ENCODE data around the gene YY1AP1.
"Not testable (repeated sequence)": the region's sequence is repeated elsewhere in the genome, so short reads cannot be mapped to it uniquely, and the experiment has no call there.

The YY1AP1 gene

DNA sequence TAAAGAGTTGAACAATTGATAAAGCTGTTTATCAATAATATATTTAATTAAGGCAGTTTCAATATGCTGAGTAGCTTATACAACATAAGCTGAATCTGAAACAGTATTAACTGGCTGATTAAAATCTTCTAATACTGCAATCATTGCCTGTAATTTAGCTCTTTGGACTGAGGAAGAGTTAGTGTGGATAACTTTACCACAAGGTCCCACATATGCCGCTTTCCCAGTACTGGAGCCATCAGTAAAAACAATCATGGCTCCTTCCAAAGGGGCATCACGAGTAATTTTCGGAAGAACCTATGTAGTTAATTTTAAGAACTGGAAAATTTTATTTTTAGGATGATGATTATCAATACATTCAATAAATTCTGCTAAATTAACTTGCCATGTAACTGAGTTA, 7.0 kb upstream of the YY1AP1 start:
- no peak for DNase-seq

DNA sequence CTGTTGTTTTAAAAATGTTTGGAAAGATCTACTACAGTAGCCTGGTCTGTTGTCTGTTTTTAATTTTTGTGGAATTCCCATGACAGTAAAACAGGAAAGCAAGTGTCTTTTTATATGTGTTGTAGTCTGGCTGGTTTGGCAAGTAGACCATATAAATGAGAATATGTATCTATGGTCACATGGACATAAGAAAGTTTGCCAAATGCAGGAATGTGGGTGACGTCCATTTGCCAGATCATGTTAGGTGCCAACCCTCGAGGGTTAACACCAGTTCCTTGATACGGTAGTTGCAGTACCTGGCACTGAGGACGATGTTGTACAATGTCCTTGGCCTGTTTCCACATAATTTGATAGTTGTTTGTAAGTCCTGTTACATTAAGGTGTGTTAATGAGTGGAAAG, 6.5 kb upstream of the YY1AP1 start:
- DNase-seq, result no peak

DNA sequence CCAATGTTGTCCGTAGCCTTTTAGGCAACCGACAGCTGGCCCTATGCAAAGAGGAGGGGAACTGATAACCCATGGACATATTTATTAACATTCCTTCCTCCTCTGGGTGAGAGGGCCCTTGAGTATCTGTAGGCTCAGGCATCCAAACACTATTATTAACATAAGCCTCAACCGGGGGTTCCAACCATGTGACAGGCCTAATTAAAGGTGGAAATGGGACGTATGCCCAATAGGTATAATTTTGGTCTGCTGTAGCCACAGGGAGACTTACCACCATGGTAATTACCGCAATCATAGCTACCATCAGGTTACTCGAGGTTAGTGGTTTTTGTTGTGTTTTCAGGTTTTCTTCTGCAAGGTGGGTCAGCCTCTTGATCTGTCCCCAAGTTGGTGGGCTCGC, 5.6 kb upstream of the YY1AP1 start:
- no peak for DNase-seq

DNA sequence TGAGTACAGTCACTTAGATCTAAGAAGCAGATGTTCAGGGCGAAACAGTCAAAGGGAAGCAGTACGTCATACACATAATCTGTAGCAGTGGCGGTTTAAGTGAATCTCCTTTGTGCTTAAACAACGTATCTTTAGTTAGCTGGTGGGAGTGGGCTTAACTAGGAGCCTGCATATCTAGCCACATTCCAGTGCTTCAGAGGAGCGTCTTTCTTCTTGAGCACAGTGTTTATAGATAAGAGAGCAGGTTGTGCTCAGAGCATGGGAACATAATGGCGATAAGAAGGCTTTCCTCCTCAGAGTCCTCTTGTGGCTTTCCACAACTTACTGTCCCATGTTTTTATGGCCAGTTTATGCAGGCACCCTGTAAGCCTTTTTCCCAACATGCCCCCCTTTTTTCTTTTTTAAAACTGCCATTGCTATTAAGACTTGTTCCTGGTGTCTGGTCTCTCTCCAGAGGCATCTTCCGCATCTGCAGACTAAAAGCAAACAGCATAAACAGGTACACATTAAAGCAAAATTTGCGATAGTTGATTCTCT, 3.5 kb upstream of the YY1AP1 start:
- no peak for DNase-seq

DNA sequence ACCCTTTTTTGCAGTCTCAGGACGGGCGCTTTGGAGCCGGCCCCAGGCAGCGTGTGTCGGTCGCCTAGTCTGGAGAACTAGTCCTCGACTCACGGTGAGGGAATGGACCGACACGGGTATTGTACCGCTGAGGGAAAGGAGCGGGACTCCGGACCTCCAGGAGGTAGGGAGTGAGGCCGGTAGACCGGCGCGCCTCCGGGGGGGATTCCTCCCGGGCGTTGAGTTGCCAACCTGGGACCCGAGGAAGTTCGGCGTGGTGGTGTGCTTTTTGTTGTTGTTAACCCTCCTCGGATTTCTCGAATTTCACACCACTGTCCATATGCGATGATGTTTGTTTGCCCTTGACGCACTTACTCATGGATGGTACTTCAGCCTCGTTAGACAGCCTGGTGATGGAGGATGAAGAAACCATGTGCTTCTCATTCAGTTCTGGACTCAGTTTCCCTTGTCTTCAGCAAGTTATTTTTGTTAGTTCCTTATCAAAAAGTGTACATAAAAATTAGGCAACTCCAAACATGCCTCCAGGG, 570 bp upstream of the YY1AP1 start, which contains the start of gene DAP3:
DAP3 (plus strand) TSS at position 11 of the 527 bp plus-strand sequence. CDS start 20,689 bp downstream, outside the sequence.
- DNase-seq, result not testable (repeated sequence)

DNA sequence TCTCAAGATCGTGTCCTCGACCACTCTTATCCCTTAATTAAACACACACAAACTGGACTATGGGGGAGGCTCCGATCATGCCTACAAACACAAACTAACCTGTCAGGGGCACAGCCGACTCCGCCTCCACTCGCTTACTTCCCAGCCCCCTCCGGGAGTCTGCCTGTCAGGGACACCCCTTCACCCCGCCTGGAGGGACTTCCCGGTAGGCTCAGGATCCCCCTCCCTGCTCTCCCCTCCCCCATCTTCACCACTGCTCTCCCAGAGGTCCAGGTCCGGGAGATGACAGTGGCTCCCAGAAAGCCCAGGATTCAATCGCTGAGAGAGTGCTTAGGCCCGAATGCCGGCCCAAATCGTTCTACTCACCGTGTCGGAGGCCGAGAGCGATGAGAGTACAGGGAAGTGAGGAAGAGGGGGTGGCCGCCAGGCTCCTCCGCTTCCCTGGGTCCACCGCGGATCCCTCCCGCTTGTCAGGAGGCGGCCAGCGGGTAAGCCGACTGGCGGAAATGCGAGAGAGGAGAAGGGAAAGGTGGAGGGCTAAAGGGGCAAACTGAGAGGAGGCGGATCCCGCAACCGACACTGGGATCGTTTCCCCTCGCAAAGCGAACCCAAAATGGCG, 760 bp downstream of the YY1AP1 start:
- DNase-seq, result not testable (repeated sequence)

DNA sequence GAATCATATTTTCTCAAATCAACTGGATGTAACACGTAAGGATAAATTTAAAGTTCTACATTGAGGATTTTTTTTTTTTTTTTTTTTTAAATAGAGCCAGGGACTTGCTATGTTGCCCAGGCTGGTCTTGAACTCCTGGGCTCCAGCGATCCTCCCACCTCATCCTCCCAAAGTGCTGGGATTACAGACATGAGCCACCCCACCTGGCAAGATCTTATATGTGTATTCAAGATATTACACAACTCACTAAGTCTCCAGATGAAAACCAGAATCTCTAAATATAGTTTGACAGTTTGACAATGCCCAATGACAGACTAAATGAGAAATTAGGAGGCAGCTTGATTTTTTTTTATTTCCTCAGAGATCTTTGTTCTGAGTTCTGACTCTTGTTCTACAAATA, 6.8 kb downstream of the YY1AP1 start:
- DNase-seq, result no peak

DNA sequence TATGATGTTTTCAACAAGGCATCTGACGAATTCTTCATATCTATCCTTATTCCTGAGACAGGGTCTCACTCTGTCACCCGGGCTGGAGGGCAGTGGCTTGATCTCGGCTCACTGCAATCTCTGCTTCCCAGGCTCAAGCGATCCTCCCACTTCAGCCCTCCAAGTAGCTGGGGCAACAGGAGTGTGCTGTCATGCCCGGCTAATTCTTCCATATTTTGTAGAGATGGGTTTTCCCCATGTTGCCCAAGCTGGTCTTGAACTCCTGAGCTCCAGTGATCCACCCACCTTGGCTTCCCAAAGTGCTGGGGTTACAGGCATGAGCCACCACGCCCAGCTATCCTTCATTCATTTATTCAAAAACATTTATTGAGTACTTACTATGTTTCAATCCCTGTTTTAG, 8.0 kb downstream of the YY1AP1 start:
- no peak for DNase-seq

DNA sequence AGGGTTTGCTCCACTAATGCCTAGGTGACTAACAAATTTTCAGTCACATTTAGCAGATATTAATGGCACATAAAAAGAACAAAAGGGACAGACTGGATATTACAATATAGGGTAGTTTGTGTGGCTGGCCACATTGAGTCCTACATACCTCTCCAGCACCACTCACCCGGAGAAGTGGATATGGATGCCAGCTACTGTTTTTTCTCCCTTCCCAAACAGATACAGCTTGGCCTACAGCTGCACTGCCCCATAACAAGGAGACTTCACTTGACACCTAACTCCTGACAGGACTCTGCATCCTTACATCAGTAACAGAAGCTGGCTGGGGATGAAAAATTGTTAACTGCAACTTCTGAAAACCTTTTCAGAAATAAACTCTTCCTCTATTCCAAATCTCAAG, 9.6 kb downstream of the YY1AP1 start:
- not testable (repeated sequence) for DNase-seq

DNA sequence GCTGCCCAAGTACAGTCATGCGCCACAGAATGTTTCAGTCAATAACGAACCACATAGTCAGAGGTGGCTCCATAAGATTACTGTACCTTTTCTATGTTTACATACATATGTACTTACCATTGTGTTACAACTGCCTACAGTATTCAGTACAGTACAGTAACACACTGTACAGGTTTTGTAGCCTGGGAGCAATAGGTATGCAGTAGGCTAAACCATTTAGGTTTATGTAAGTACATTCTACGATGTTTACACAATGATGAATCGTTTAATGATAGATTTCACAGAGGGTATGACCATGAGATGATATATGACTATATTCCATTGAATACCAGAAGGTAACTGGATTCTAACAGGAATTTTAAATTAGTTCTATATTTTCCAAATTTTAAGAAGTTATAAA, 10.5 kb downstream of the YY1AP1 start:
- no peak for DNase-seq

DNA sequence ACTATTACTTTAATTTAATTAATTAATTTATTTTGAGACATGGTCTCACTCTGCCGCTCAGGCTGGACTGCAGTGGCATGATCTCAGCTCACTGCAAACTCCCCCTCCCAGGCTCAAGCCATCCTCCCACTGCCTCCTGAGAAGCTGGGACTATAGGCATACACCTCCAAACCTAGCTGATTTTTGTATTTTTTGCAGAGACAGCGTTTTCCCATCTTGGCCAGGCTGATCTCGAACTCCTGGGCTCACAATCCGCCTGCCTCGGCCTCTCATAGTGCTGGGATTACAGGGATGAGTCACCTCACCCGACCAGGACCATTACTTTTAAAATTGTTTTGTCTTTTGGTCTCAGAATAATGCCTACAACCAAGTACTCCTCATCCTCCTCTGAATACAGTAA, 15.6 kb downstream of the YY1AP1 start:
- no peak for DNase-seq

DNA sequence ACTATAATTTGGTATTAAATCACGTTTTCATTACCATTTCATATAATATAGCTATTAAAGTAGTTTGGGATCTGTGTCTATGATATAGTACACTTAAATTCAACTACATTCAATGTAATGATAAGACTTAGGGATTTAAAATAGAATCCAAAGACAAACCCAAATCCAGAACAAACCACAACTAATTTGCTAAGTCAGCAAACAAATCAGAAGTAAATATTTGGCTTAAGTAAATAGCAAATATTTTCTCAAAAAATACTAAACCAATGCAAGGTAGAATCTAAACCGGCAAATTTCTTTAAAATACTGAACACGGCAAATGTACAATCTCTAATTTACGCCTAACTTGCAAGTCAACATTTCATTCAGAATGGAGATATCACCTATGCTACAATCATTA, 16.8 kb downstream of the YY1AP1 start:
- DNase-seq, result no peak

DNA sequence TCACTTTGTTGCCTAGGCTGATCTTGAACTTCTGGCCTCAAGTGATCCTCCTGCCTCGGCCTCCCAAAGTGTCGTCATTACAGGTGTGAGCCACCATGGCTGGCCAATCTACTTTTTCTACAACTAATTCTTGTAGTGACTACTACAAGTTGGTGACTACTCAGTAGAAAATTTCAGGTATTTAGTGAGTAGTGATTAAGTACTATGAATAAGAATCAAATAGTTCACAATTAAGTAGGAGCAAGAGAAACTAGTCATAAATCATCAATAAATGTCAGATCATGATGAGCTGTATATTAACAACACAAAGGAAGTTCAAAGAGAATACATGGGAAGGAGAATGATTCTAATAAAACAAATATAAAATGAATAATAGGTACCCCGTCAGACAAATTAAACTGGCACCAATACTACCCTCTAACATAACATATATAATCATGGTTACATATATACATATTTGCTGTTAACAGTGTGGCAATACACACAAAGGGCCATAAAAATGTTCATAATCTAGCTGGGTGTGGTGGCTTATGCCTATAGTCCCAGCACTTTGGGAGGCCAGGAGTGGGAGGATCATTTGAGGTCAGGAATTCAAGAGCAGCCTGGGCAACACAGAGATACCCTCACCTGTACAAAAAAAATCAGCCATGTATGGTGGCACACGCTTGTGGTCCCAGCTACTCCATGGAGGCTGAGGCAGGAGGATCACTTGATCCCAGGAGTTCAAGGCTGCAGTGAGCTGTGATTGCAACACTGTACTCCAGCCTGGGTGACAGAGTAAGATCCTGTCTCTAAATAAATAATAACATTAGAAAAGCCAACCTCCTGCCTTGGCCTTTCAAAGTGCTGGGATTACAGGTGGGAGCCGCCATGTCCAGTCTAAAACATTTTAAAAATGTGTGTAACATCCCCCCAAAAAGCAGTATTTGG, 19.1 kb downstream of the YY1AP1 start:
- DNase-seq, result no peak

DNA sequence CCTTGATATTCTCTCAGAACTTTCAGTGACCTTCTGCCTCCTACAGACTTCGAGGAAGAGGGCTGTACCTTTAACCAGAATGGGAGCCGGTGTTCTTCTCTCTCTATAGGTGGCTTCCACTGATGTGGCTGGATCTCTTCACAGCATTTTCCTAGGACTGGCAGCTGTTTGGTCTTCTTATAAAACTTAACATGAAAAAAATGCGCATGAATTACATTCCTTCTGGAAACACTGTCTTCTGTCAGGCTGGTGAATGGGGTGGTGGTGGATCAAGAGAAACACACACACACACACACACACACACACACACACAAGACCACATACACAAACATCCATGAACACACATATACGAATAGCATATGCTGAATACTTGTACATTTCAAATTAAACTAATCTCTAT, 27.3 kb downstream of the YY1AP1 start:
- DNase-seq, result not testable (repeated sequence)

DNA sequence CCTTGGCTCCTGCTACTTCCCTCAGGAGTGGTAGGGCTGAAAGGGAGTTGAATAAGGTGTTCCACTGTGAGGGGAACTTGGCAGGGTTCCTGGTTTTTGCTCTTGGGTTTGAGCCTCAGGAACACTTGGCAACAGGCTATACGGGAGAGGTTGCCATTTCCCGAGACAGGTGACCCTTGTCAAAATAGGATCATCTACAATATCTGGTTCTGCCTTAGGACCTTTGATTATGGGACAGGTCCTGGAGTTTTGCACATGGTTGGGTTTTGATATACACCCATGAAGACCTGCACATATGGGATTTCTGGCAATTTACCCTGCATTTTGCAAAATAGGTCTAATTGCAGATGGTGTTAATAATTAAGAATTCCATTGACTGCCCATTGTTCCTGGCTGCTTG, 31.1 kb downstream of the YY1AP1 start:
- no peak for DNase-seq

DNA sequence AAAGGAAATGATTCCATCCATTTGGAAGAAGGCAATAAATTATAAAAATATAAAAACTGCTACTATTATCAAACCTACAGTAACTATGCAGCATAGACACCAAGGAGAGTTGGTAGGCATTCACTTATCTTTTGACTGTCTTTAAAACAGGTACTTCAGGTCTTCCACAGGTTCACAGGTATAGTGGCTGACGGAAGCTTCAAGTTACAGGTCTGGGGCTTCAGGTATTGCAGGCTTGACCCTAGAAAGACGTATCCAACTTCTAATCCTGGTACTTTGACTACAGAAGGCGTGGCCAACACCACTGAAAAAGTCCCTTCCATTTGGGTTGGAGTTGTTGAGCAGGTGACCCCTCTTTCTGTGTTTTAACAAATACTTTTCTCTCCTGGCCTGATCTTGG, 35.6 kb downstream of the YY1AP1 start:
- no peak for DNase-seq

DNA sequence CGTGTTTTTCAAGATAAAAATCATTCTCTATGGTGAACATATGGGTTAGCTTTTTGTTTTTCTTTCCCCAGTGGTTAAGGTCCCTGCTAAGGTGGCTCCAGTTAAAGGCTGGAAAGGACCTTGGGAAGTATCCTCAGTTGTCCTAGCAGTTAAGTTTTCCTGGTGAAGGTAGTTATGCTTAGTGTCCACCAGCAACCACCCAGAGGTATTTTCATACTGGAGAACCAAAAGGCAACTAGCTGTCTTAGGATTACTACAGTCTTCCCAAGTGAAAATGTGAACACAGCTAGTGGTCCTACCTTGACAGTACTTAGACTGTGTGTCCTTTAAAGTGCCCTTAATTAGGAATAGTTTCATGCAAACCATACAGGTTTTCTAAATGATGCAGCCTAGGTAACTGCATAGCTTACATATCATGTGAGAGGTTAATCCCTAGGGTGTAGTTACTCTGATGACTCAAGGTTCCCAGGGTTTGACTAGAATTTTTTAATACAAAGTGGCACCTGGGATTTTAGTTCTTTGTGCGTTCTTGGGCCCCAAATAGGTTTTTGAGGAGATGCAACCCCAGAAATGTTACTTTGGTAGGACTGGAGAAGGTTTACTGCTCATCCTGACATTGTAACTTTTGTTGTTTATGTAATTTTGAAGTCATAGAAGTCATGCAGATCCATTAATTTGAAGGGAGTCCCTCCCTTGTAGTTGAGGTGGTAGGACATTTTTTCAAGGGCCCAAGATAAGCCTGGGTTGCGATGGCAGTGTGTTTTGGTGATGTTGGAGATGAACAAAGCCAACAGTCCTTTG, 36.5 kb downstream of the YY1AP1 start:
- DNase-seq, result no peak

DNA sequence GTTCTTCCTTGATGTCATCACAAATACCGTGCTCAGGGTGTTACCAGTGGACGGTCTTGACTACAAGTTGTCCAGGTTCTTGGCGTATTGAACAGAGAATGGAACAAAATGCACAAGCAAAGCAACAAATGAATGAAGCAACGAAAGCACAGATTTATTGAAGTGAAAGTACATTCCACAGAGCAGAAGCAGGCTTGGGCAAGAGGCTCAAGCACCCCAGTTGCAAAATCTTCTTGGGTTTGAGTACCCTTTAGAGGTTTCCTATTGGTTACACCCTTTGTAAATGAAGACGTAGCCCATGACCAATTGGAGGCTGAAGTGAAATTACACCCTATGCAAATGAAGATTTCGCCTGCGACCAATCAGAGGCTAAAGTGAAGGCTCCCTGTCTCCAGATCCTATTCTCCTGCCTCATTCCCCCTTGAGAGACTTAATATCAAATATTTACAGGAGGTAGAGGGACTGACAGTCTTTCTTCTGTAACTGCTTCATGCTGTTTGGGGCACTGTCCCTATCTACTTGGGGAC, 38.3 kb downstream of the YY1AP1 start:
- no peak for DNase-seq

DNA sequence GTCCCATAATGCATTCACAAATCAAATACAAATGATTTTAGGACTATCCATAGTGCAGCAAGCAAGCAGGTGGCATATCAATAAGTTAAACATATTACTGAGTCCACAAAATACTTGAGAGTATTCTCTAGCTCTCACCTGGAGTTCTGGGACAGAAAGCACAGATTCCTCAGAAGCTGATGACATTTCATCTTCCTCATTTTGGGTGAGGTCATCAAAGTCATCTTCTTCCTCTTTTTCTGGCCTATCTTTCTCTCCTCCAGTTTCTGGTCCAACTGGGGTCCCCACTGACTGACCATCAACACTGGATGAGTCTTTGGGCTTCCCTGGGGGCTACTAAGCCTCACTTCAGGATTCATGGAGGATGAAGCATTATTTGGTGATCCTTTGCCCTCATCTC, 38.9 kb downstream of the YY1AP1 start:
- DNase-seq, result no peak

DNA sequence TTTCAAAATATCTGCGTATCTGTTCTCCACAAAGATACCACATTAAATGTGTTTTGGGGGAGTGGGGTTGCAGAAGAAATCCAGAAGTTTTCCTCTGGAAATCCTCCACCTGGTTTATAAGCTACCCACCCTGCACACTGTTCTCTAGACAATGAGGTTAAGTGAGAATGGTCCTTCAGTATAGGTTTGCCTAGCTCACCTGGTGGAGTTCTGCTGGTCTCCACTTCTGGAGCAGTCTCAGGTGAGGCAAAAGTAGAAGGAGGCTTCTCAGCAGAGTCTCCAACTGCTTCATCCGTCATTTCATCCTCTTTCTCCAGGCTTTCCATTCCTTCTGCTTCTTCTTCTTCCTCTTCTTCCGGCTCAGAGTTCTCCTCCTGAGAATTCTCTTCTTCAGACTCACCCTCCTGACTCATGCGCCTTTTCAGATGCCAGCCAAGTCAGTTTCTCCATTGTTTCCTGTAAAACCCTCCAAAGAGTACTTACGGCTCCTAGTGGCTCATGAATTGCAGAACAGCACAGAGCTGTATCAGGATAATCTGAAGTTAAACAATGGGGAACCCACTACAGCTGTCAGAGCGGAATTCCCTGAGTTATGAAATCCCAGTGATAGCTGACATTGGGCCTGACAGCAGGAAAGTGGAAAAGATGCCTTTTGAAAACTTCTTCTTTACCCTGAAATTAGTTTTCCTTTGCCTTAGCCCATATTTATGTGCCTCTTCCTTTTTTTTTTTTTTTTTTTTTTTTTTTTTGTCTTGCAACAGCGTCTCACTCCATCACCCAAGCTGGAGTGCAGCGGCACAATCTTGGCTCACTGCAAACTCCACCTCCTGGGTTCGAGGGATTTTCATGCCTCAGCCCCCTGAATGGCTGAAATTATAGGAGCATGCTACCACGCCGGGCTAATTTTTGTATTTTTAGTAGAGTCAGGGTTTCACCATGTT, 40.1 kb downstream of the YY1AP1 start:
- DNase-seq, result no peak

DNA sequence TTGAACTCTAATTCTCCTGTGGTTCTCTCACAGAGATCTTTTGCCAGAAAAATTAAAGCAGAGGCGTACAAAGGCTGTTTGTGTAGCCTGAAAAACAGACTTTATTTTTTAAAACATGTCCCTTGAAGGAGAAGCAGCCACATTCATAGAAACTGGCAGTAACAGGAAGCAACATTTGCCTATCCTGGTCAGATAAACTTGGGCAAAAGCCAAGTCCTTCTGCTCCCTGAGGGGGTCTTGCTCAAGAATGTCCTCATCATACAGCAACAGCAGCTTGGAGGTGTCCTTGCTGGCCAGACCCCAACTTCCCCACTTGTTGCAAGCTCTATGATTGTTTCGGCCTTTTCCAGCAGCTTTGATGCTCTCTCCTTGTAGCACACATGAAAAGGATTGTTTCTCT, 42.3 kb downstream of the YY1AP1 start:
- no peak for DNase-seq
